IMR-90 (cell line): Measurements from ENCODE around the gene TMA7. TPM values are rescaled to one million over a fixed set of nuclear protein-coding genes. Genes with fewer than 3 reads are reported as not detected.

Source experiments
- CEBPB ChIP-seq: IDR thresholded peaks from 2 replicates; pipeline ENCODE4 v1.6.1; 2012; ENCODE audit warnings: low read depth, low read length, improper control_type of control experiment
- MXI1 ChIP-seq: IDR thresholded peaks from 2 replicates; pipeline ENCODE4 v1.6.1; 2012; ENCODE audit warnings: low read depth, mild to moderate bottlenecking, low read length, moderate library complexity, borderline replicate concordance
- RAD21 ChIP-seq: IDR thresholded peaks from 2 replicates; pipeline ENCODE4 v1.6.1; 2012; ENCODE audit warnings: low read length, improper control_type of control experiment
- RFX5 ChIP-seq: IDR thresholded peaks from 2 replicates; pipeline ENCODE4 v1.8.0; 2012; ENCODE audit warnings: low read depth, mild to moderate bottlenecking, low read length, moderate library complexity
- SMC3 ChIP-seq: fragments of 150-350 bp; IDR thresholded peaks from 2 replicates; pipeline ENCODE4 v1.6.1; 2016; ENCODE audit warnings: low read depth, mild to moderate bottlenecking, antibody characterized with exemption, low read length, moderate library complexity
- polyA plus RNA-seq, 3 experiments: library from polyadenylated mRNA; depleted of rRNA; stranded (reverse); fragments of >200 nt; gene quantifications; 2 replicates each; pipeline ENCODE4 v1.2.3, GENCODE V29; 2012; ENCODE audit warnings: low replicate concordance in 1 of 3
- total RNA-seq: library from RNA; depleted of rRNA; stranded (reverse); fragments of >200 nt; gene quantifications from 2 replicates; pipeline ENCODE4 v1.2.3, GENCODE V29; 2012
- TF ChIP-seq, protein P1 (sequence below): conservative IDR thresholded peaks from 2 replicates; pipeline ENCODE4 v1.5.1; 2012; ENCODE audit warnings: mild to moderate bottlenecking, low read depth, low read length, improper control_type of control experiment

Gene TMA7
- total and polyA plus RNA-seq, 2 of the 4 experiments (the other 2 are of a cell fraction): 81.9 to 240 TPM

DNA sequence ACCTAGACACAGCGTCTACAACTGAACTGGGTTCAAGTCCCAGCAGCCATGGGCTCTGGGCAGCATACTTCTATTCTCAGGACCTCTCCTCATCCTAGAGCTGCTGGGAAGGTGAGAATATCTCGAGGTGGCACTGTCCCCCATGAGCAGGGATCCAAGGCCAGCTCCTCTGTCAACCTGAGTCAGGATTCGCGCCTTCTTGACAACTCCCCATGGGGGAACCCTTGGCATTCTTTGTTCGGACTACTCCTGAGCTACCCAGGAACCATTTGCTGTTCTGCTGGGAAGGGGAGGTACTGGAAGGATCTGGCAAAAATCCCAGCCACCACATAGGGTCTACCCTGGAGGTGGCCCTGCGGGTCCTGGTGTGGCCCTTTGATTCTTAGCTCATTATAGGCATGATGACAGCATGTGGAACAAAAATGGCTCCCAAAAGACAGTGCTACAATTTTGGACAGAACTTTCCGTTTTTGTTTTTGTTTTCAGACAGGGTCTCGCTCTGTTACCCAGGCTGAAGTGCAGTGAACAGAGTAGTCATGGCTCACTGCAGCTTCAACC lies 32.4 kb upstream of the TMA7 start (continued):
- TF ChIP-seq, protein P1, sequence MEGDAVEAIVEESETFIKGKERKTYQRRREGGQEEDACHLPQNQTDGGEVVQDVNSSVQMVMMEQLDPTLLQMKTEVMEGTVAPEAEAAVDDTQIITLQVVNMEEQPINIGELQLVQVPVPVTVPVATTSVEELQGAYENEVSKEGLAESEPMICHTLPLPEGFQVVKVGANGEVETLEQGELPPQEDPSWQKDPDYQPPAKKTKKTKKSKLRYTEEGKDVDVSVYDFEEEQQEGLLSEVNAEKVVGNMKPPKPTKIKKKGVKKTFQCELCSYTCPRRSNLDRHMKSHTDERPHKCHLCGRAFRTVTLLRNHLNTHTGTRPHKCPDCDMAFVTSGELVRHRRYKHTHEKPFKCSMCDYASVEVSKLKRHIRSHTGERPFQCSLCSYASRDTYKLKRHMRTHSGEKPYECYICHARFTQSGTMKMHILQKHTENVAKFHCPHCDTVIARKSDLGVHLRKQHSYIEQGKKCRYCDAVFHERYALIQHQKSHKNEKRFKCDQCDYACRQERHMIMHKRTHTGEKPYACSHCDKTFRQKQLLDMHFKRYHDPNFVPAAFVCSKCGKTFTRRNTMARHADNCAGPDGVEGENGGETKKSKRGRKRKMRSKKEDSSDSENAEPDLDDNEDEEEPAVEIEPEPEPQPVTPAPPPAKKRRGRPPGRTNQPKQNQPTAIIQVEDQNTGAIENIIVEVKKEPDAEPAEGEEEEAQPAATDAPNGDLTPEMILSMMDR: no peak
- TF ChIP-seq MXI1 (no peak), RAD21 (no peak), CEBPB (no peak), RFX5 (no peak), SMC3 (no peak)
